ENCODE data around the gene AIM2. TPM values are rescaled to one million over a fixed set of nuclear protein-coding genes. Genes with fewer than 3 reads are reported as not detected.
A peak's percentile ranks its signal among the peaks of the same experiment; 100 is the strongest.

Gene AIM2
- total and polyA plus RNA-seq, 10 of the 15 experiments (the other 5 are each of a cell fraction or from before 2014, with no cell fraction given) = 7.9 to 35.7 (median 12.8) TPM

DNA sequence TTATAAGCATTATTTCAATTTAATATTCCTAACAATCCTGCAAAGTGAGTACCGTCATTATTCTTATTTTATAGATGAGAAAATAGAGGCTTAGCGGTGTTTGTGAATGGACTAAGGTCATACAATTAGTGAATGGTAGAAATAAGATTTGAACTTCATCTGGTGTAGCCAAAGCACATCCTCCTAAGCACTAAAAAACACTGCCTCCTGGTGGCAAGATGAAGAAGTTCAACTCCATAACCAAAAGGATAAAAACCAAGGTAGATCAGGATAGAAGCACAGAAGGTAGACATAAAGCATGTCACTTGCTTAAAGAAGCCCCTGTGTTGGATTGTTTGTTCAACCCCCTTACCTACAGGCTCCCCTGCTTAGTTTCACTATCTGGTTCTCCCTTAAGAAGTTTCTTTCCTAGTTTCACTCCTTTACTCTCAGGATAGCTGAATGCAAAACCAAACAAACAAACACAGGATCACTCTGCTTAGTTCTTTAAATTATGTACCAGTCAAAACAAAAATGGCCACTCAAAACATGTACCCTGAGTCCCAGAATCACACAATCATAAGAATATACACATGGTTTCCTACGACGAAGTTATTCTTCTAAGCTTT is 12.7 kb upstream of the AIM2 start:
- no TSS peak for BruUV-seq (replicated peaks)
- Histone ChIP-seq H2AFZ (ENCODE audit: control insufficient read depth, low read depth, low read length) (no peak overlapping the region), H3K4me1 (ENCODE audit: control insufficient read depth, insufficient read depth, low read length) (no peaks in the 10 kb centered on the region), H3K9ac (ENCODE audit: control insufficient read depth, insufficient read depth, low read length) (no peak overlapping the region), H3K4me2 (ENCODE audit: control insufficient read depth, insufficient read depth) (no peak overlapping the region), H3K79me2 (ENCODE audit: control insufficient read depth, insufficient read depth, low read length) (no peaks in the 10 kb centered on the region), H3K27ac (ENCODE audit: control insufficient read depth, insufficient read depth) (no peak overlapping the region), H3K36me3 (ENCODE audit: control insufficient read depth in 2 of 2, insufficient read depth in 2 of 2, low read length in 1 of 2) (no peaks in the 10 kb centered on the region), H4K20me1 (ENCODE audit: control insufficient read depth, insufficient read depth) (no peaks in the 10 kb centered on the region), H3K4me3 (no peak overlapping the region), H3K27me3 (replicated peaks in 1 of 2; ENCODE audit: control insufficient read depth in 2 of 2, insufficient read depth in 2 of 2, low read length in 1 of 2) (0 out of 4 replicates have a peak, but pooled peaks cover 0 to 2% of the 10 kb centered on the region in 2 experiments), H3K9me3 (replicated peaks; ENCODE audit: control insufficient read depth, insufficient read depth, low read length) (no peaks in the 10 kb centered on the region)
- WGBS (ENCODE audit: insufficient coverage, insufficient replicate concordance, low lambda C conversion rate, missing lambda C conversion rate) = 63% methylated on average over 4 of the region's 4 CpGs
- CTCF ChIA-PET = interaction anchor here (0.8 to 4.2 kb wide), 21 partner anchors 9 to 1097 kb away, joined by 3 to 61 read pairs (median 5); partner anchors contain the start of gene AIM2
- DNase-seq (ENCODE audit: low read depth, low spot score) (no peak), ATAC-seq (peak; percentile 83), FAIRE-seq (peak; percentile 78)
- in situ Hi-C loops (cut with MboI) = no loop called here
- SMC1A ChIA-PET (ENCODE audit: uncharacterized antibody, unreplicated experiment) = interaction anchor here (0.8 to 2.9 kb wide), 12 partner anchors 9 to 759 kb away, joined by 3 to 43 read pairs (median 4); partner anchors contain the start of gene AIM2
- TF ChIP-seq HDAC6 (IDR thresholded peaks at IDR 0.05; ENCODE audit: unreplicated experiment) (no peak), RAD21 (IDR thresholded peaks at IDR 0.05; ENCODE audit: insufficient read depth, low read depth, low read length) (peak; percentile 62), SMC3 (IDR thresholded peaks at IDR 0.05; ENCODE audit: borderline replicate concordance, low read length) (peak; percentile 56; the same call in 1 of the 2 replicates)
- TF ChIP-seq, protein P1, sequence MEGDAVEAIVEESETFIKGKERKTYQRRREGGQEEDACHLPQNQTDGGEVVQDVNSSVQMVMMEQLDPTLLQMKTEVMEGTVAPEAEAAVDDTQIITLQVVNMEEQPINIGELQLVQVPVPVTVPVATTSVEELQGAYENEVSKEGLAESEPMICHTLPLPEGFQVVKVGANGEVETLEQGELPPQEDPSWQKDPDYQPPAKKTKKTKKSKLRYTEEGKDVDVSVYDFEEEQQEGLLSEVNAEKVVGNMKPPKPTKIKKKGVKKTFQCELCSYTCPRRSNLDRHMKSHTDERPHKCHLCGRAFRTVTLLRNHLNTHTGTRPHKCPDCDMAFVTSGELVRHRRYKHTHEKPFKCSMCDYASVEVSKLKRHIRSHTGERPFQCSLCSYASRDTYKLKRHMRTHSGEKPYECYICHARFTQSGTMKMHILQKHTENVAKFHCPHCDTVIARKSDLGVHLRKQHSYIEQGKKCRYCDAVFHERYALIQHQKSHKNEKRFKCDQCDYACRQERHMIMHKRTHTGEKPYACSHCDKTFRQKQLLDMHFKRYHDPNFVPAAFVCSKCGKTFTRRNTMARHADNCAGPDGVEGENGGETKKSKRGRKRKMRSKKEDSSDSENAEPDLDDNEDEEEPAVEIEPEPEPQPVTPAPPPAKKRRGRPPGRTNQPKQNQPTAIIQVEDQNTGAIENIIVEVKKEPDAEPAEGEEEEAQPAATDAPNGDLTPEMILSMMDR (IDR thresholded peaks at IDR 0.05 in 2 of 3, conservative IDR thresholded peaks at IDR 0.05 in 1 of 3; ENCODE audit: control insufficient read depth in 2 of 3, extremely low read depth in 1 of 3, insufficient read depth in 1 of 3, low read depth in 3 of 3, low read length in 3 of 3) = peak; percentile 58 to 73 (median 71)
- intact Hi-C loops (cut with micrococcal nuclease; ENCODE audit: unreplicated experiment) = loop anchor here (5.0 kb wide), 1 partner anchor 582 kb away; no protein-coding TSS in a partner anchor
- POLR2A ChIA-PET = interaction anchor here (1.9 kb wide), 1 partner anchor 13 kb away, joined by 4 read pairs; the partner anchor contains the start of gene AIM2
- RAD21 ChIA-PET (ENCODE audit: unreplicated experiment) = interaction anchor here (1.2 to 3.0 kb wide), 4 partner anchors 13 to 582 kb away, joined by 4 to 28 read pairs (median 18); partner anchors contain the start of gene AIM2

Data from GM12878 (cell line).